Islet of Langerhans (tissue), 1 donor: ENCODE data around the gene TTLL12.

ENCODE experiments used
- FAIRE-seq: peaks from one replicate; lab custom pipeline; 2011; peaks lifted over from hg19 to GRCh38; lab: Jason Lieb, UNC

TTLL12 gene

GRCh38 chr22:43172191-43172590 lies 14.7 kb downstream of the TTLL12 start:
- no peak for FAIRE-seq

GRCh38 chr22:43171607-43172006 lies 15.3 kb downstream of the TTLL12 start:
- FAIRE-seq, result no peak

GRCh38 chr22:43171019-43171491 lies 15.9 kb downstream of the TTLL12 start:
- no peak for FAIRE-seq

- FAIRE-seq, result no peak
These were observed 16.8 kb downstream of the TTLL12 start for GRCh38 chr22:43170131-43170480.

GRCh38 chr22:43169310-43170130 lies 17.4 kb downstream of the TTLL12 start:
- no peak for FAIRE-seq

- no peak for FAIRE-seq
These were observed 18.2 kb downstream of the TTLL12 start for GRCh38 chr22:43168471-43169309.

GRCh38 chr22:43167001-43167589 lies 19.8 kb downstream of the TTLL12 start:
- FAIRE-seq, result no peak

- no peak for FAIRE-seq
These were observed 20.6 kb downstream of the TTLL12 start for GRCh38 chr22:43166132-43166930.

GRCh38 chr22:43164636-43165035 lies 22.3 kb downstream of the TTLL12 start:
- no peak for FAIRE-seq

GRCh38 chr22:43163241-43163795 lies 23.6 kb downstream of the TTLL12 start:
- no peak for FAIRE-seq

- FAIRE-seq, result no peak
These were observed 24.4 kb downstream of the TTLL12 start for GRCh38 chr22:43162412-43163150.

GRCh38 chr22:43160497-43161126 lies 26.3 kb downstream of the TTLL12 start:
- FAIRE-seq, result no peak

GRCh38 chr22:43159484-43160178 lies 27.3 kb downstream of the TTLL12 start:
- FAIRE-seq, result no peak

GRCh38 chr22:43158778-43159483 lies 28.0 kb downstream of the TTLL12 start:
- FAIRE-seq, result no peak

GRCh38 chr22:43157874-43158546 lies 28.9 kb downstream of the TTLL12 start:
- no peak for FAIRE-seq

GRCh38 chr22:43156413-43156812 lies 30.5 kb downstream of the TTLL12 start:
- no peak for FAIRE-seq

- FAIRE-seq, result no peak
These were observed 31.1 kb downstream of the TTLL12 start for GRCh38 chr22:43155789-43156188.

- FAIRE-seq, result no peak
These were observed 31.9 kb downstream of the TTLL12 start for GRCh38 chr22:43154887-43155536.
